ENCODE data around the gene DSC2. TPM values are rescaled to one million over a fixed set of nuclear protein-coding genes. Genes with fewer than 3 reads are reported as not detected.

DSC2 gene
- total and polyA plus RNA-seq, 2 of the 8 experiments (the other 6 are each of a cell fraction or from before 2014, with no cell fraction given): 4.6 to 39.7 TPM

DNA sequence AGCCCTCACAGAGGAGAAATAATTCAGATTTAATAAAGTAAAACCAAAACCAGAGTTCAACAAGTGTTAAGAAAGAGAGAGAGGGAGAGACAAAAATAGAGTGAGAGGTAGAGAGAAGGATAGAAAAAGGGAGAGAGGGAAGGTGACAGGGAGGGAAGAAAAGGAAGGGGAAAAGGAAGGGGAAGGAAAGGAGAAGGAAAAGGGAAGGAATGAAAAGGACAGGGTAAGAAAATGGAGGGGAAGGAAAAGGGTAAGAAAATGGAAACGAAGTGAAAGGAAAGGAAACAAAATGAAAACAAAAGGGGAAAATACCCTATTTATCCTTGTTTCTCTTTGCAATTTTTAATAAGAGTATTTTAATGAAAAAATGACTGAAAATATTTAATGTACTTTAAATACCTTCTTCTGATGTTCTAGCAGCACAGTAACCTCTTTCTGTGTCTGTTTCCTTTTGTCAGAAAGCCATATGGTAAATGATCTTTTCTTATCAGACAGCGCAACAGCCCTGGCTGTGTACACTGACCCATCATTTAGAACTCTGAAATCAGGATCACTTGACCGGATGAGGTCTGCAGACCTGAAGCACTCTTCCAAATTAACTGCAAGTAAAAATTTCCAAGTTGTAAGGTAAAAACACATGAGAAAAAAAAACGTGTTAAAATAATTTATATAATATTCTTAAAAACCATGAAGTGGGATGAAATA, 71.5 kb downstream of the DSC2 start:
- Histone ChIP-seq H2BK15ac (ENCODE audit: low read length) (no peak overlapping the region), H3K9me3 (ENCODE audit: insufficient read depth in 2 of 2, low read depth in 1 of 2, low read length in 1 of 2) (no peaks in the 10 kb centered on the region), H3K27ac (ENCODE audit: low read depth, low read length) (no peak overlapping the region), H3K4me2 (ENCODE audit: insufficient read depth in 1 of 2, low read depth in 2 of 2, low read length in 2 of 2) (no peak overlapping the region), H2BK20ac (ENCODE audit: low read length) (no peak overlapping the region), H3K36me3 (ENCODE audit: control insufficient read depth in 2 of 4, insufficient read depth in 4 of 4, low read length in 3 of 4) (no peaks in the 10 kb centered on the region), H4K91ac (replicated peaks; ENCODE audit: insufficient read length, low read length) (no peak overlapping the region), H3K27me3 (replicated peaks in 1 of 4; ENCODE audit: control insufficient read depth in 3 of 4, extremely low read depth in 1 of 4, insufficient read depth in 3 of 4, low read length in 3 of 4) (no peaks in the 10 kb centered on the region), H3K18ac (ENCODE audit: extremely low read depth, low read length) (no peak overlapping the region), H3K14ac (ENCODE audit: insufficient read length) (no peak overlapping the region), H3K4ac (replicated peaks; ENCODE audit: insufficient read length, low read depth, low read length) (no peak overlapping the region), H3K23ac (ENCODE audit: insufficient read length) (no peak overlapping the region), H4K5ac (ENCODE audit: insufficient read length, low read depth, low read length) (no peak overlapping the region), H4K8ac (ENCODE audit: extremely low read depth, insufficient read depth, low read length) (no peak overlapping the region), H2BK120ac (replicated peaks; ENCODE audit: low read depth, low read length) (no peak overlapping the region), H3K79me1 (ENCODE audit: low read depth, low read length) (no peaks in the 10 kb centered on the region), H2AFZ (ENCODE audit: low read length) (no peak overlapping the region), H4K20me1 (replicated peaks in 1 of 2; ENCODE audit: control insufficient read depth in 1 of 2, insufficient read depth in 2 of 2, low read length in 2 of 2) (no peaks in the 10 kb centered on the region), H3K23me2 (ENCODE audit: low read depth, low read length) (no peaks in the 10 kb centered on the region), H3K9ac (replicated peaks in 1 of 4; ENCODE audit: extremely low read depth in 1 of 4, low read depth in 3 of 4, low read length in 3 of 4) (no peak overlapping the region), H3K56ac (replicated peaks; ENCODE audit: insufficient read length, low read depth, low read length) (no peak overlapping the region), H2BK5ac (ENCODE audit: low read depth, low read length) (no peak overlapping the region), H3K4me1 (replicated peaks in 1 of 4; ENCODE audit: control insufficient read depth in 3 of 4, insufficient read depth in 4 of 4, low read length in 3 of 4) (no peaks in the 10 kb centered on the region), H2BK12ac (ENCODE audit: low read depth, low read length) (no peak overlapping the region), H3K4me3 (ENCODE audit: extremely low read depth in 1 of 4, insufficient read depth in 2 of 4, low read depth in 3 of 4, low read length in 4 of 4) (no peak overlapping the region), H2AK5ac (ENCODE audit: low read depth, low read length) (no peak overlapping the region), H3K79me2 (ENCODE audit: control insufficient read depth in 1 of 2, insufficient read depth in 2 of 2, low read length in 2 of 2) (no peaks in the 10 kb centered on the region)
- ChIA-PET POLR2A (ENCODE audit: partially characterized antibody) (no interaction called here), CTCF (ENCODE audit: partially characterized antibody) (no interaction called here)
- no peak for DNase-seq (ENCODE audit: low read depth in 1 of 2, low spot score in 2 of 2)
- no peak for FAIRE-seq
- 88 to 100% methylated on average over 1 to 4 of the region's 4 CpGs for WGBS, 2 experiments (ENCODE audit: extremely low coverage in 1 of 2, insufficient coverage in 1 of 2, insufficient read length in 1 of 2, insufficient replicate concordance in 2 of 2, low coverage in 1 of 2, low lambda C conversion rate in 2 of 2, missing lambda C conversion rate in 1 of 2)
- no peak for TF ChIP-seq CEBPB (IDR thresholded peaks at IDR 0.05; ENCODE audit: low read depth, low read length)
- TF ChIP-seq EZH2 (IDR thresholded peaks at IDR 0.05; ENCODE audit: low read depth, low read length, severe bottlenecking): no peak
- no peak for TF ChIP-seq E2F6 (IDR thresholded peaks at IDR 0.05)
- TF ChIP-seq TCF12 (IDR thresholded peaks at IDR 0.05; ENCODE audit: low read depth, low read length): no peak
- TF ChIP-seq POLR2AphosphoS5 (IDR thresholded peaks at IDR 0.05; ENCODE audit: low read depth, low read length): no peak
- no peak for TF ChIP-seq ATF3 (IDR thresholded peaks at IDR 0.05; ENCODE audit: insufficient read depth, low read depth, low read length)
- TF ChIP-seq NRF1 (IDR thresholded peaks at IDR 0.05; ENCODE audit: low read depth, low read length): no peak
- no peak for TF ChIP-seq BRCA1 (IDR thresholded peaks at IDR 0.05; ENCODE audit: low read depth, low read length)
- no peak for TF ChIP-seq TEAD4 (IDR thresholded peaks at IDR 0.05; ENCODE audit: low read depth, low read length)
- no peak for TF ChIP-seq ZNF274 (IDR thresholded peaks at IDR 0.05; ENCODE audit: borderline replicate concordance, extremely low read depth, low read length)
- no peak for TF ChIP-seq ASH2L (IDR thresholded peaks at IDR 0.05; ENCODE audit: low read length)

Measured in H1 (cell line).